K562 (cell line): ENCODE results near the gene CHD5. TPM values are rescaled to one million over a fixed set of nuclear protein-coding genes. Genes with fewer than 3 reads are reported as not detected.

Source experiments
- MAFF ChIP-seq: IDR thresholded peaks from 2 replicates; pipeline ENCODE4 v1.6.1; 2012; ENCODE audit warnings: low read length, improper control_type of control experiment
- RFX1 ChIP-seq: fragments of 450-650 bp; IDR thresholded peaks from 2 replicates; pipeline ENCODE4 v1.6.1; 2016; ENCODE audit warnings: mild to moderate bottlenecking, moderate library complexity
- ZNF12 ChIP-seq: sonication (generic); formaldehyde crosslinking; IDR thresholded peaks from 2 replicates; pipeline ENCODE4 v1.4.0; 2020; ENCODE audit warnings: mild to moderate bottlenecking, missing genetic modification reagents
- ZNF184 ChIP-seq: sonication (generic); formaldehyde crosslinking; IDR thresholded peaks from 2 replicates; pipeline ENCODE4 v1.5.0; 2020; ENCODE audit warnings: missing genetic modification reagents
- ZNF316 ChIP-seq: fragments of 450-650 bp; IDR thresholded peaks from 2 replicates; pipeline ENCODE4 v1.6.1; 2016
- ZZZ3 ChIP-seq: fragments of 450-650 bp; IDR thresholded peaks from 2 replicates; pipeline ENCODE4 v1.6.1; 2016; ENCODE audit warnings: antibody characterized with exemption, mild to moderate bottlenecking, moderate library complexity
- polyA plus RNA-seq, 8 experiments: library from polyadenylated mRNA; depleted of rRNA in 4 of 8; stranded (reverse) in 5 of 8; unstranded in 3 of 8; fragments of >200 nt; fragmentation: Nextera tagmentation in 2 of 8; fragmentation: Illumina TruSeq in 1 of 8; extraction: Ambion mirVana in 2 of 8; extraction: Trizol in 1 of 8; gene quantifications; 2 replicates each; pipeline versions ENCODE4 v1.2.1 to v1.2.3, GENCODE V29; 2011 to 2014; ENCODE audit warnings: inconsistent platforms in 1 of 8, missing spikeins in 1 of 8
- total RNA-seq, 7 experiments: library from RNA; depleted of rRNA in 6 of 7; stranded (reverse); fragments of >200 nt in 6 of 7; fragmentation: Illumina TruSeq in 2 of 7; extraction: Trizol in 2 of 7; gene quantifications; 2 replicates each; pipeline versions ENCODE4 v1.2.1 to v1.2.3, GENCODE V29; 2011 to 2021; ENCODE audit warnings: low replicate concordance in 1 of 7
- TF ChIP-seq, protein P1 (sequence below): fragments of 200-600 bp; sonication (generic); IDR thresholded peaks from one replicate; pipeline ENCODE4 v1.6.1; 2012; ENCODE audit warnings: mild to moderate bottlenecking, low read depth, low read length, inconsistent platforms
- TF ChIP-seq, protein P2 (sequence below): fragments of 450-650 bp; IDR thresholded peaks from 2 replicates; pipeline ENCODE4 v1.6.1; 2016; ENCODE audit warnings: borderline replicate concordance

Gene CHD5
- total and polyA plus RNA-seq, 9 of the 15 experiments (the other 6 are each of a cell fraction or from before 2014, with no cell fraction given), result 0.03 to 0.52 (median 0.11) TPM; not detected in 2

DNA sequence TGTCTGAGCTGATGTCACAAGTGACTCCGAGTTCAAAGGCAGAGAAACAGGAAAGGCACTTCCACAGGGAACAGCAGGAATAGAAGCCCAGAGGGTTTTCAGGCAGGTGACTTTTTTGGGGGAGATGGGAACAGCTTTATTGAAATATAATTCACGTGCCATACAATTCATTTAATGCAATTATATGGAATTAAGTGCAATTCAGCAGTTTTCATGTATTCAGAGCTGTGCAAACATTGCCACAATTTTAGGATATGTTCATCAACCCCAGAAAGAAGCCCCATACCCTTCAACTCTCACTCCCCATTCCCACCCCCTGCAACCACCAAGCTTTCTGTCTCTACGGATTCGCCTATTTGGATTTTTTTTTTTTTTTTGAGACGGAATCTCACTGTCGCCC lies 117.5 kb downstream of the CHD5 start (continued):
- TF ChIP-seq ZNF184 (CRISPR knock-in tag), result no peak
- TF ChIP-seq, protein P1, sequence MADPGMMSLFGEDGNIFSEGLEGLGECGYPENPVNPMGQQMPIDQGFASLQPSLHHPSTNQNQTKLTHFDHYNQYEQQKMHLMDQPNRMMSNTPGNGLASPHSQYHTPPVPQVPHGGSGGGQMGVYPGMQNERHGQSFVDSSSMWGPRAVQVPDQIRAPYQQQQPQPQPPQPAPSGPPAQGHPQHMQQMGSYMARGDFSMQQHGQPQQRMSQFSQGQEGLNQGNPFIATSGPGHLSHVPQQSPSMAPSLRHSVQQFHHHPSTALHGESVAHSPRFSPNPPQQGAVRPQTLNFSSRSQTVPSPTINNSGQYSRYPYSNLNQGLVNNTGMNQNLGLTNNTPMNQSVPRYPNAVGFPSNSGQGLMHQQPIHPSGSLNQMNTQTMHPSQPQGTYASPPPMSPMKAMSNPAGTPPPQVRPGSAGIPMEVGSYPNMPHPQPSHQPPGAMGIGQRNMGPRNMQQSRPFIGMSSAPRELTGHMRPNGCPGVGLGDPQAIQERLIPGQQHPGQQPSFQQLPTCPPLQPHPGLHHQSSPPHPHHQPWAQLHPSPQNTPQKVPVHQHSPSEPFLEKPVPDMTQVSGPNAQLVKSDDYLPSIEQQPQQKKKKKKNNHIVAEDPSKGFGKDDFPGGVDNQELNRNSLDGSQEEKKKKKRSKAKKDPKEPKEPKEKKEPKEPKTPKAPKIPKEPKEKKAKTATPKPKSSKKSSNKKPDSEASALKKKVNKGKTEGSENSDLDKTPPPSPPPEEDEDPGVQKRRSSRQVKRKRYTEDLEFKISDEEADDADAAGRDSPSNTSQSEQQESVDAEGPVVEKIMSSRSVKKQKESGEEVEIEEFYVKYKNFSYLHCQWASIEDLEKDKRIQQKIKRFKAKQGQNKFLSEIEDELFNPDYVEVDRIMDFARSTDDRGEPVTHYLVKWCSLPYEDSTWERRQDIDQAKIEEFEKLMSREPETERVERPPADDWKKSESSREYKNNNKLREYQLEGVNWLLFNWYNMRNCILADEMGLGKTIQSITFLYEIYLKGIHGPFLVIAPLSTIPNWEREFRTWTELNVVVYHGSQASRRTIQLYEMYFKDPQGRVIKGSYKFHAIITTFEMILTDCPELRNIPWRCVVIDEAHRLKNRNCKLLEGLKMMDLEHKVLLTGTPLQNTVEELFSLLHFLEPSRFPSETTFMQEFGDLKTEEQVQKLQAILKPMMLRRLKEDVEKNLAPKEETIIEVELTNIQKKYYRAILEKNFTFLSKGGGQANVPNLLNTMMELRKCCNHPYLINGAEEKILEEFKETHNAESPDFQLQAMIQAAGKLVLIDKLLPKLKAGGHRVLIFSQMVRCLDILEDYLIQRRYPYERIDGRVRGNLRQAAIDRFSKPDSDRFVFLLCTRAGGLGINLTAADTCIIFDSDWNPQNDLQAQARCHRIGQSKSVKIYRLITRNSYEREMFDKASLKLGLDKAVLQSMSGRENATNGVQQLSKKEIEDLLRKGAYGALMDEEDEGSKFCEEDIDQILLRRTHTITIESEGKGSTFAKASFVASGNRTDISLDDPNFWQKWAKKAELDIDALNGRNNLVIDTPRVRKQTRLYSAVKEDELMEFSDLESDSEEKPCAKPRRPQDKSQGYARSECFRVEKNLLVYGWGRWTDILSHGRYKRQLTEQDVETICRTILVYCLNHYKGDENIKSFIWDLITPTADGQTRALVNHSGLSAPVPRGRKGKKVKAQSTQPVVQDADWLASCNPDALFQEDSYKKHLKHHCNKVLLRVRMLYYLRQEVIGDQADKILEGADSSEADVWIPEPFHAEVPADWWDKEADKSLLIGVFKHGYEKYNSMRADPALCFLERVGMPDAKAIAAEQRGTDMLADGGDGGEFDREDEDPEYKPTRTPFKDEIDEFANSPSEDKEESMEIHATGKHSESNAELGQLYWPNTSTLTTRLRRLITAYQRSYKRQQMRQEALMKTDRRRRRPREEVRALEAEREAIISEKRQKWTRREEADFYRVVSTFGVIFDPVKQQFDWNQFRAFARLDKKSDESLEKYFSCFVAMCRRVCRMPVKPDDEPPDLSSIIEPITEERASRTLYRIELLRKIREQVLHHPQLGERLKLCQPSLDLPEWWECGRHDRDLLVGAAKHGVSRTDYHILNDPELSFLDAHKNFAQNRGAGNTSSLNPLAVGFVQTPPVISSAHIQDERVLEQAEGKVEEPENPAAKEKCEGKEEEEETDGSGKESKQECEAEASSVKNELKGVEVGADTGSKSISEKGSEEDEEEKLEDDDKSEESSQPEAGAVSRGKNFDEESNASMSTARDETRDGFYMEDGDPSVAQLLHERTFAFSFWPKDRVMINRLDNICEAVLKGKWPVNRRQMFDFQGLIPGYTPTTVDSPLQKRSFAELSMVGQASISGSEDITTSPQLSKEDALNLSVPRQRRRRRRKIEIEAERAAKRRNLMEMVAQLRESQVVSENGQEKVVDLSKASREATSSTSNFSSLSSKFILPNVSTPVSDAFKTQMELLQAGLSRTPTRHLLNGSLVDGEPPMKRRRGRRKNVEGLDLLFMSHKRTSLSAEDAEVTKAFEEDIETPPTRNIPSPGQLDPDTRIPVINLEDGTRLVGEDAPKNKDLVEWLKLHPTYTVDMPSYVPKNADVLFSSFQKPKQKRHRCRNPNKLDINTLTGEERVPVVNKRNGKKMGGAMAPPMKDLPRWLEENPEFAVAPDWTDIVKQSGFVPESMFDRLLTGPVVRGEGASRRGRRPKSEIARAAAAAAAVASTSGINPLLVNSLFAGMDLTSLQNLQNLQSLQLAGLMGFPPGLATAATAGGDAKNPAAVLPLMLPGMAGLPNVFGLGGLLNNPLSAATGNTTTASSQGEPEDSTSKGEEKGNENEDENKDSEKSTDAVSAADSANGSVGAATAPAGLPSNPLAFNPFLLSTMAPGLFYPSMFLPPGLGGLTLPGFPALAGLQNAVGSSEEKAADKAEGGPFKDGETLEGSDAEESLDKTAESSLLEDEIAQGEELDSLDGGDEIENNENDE, result no peak
- TF ChIP-seq ZZZ3, result no peak
- TF ChIP-seq RFX1, result no peak
- TF ChIP-seq, protein P2, sequence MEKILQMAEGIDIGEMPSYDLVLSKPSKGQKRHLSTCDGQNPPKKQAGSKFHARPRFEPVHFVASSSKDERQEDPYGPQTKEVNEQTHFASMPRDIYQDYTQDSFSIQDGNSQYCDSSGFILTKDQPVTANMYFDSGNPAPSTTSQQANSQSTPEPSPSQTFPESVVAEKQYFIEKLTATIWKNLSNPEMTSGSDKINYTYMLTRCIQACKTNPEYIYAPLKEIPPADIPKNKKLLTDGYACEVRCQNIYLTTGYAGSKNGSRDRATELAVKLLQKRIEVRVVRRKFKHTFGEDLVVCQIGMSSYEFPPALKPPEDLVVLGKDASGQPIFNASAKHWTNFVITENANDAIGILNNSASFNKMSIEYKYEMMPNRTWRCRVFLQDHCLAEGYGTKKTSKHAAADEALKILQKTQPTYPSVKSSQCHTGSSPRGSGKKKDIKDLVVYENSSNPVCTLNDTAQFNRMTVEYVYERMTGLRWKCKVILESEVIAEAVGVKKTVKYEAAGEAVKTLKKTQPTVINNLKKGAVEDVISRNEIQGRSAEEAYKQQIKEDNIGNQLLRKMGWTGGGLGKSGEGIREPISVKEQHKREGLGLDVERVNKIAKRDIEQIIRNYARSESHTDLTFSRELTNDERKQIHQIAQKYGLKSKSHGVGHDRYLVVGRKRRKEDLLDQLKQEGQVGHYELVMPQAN, result no peak
- TF ChIP-seq ZNF12 (CRISPR knock-in tag), result no peak
- peak; percentile 83 for TF ChIP-seq ZNF316
- peak; percentile 31; the same call in 1 of the 2 replicates for TF ChIP-seq MAFF
